ENCODE data around the gene TBCE. TPM values are rescaled to one million over a fixed set of nuclear protein-coding genes. Genes with fewer than 3 reads are reported as not detected.

The TBCE gene
- polyA plus RNA-seq, 3 donors: 15.4 to 19.4 (median 17.6) TPM

DNA sequence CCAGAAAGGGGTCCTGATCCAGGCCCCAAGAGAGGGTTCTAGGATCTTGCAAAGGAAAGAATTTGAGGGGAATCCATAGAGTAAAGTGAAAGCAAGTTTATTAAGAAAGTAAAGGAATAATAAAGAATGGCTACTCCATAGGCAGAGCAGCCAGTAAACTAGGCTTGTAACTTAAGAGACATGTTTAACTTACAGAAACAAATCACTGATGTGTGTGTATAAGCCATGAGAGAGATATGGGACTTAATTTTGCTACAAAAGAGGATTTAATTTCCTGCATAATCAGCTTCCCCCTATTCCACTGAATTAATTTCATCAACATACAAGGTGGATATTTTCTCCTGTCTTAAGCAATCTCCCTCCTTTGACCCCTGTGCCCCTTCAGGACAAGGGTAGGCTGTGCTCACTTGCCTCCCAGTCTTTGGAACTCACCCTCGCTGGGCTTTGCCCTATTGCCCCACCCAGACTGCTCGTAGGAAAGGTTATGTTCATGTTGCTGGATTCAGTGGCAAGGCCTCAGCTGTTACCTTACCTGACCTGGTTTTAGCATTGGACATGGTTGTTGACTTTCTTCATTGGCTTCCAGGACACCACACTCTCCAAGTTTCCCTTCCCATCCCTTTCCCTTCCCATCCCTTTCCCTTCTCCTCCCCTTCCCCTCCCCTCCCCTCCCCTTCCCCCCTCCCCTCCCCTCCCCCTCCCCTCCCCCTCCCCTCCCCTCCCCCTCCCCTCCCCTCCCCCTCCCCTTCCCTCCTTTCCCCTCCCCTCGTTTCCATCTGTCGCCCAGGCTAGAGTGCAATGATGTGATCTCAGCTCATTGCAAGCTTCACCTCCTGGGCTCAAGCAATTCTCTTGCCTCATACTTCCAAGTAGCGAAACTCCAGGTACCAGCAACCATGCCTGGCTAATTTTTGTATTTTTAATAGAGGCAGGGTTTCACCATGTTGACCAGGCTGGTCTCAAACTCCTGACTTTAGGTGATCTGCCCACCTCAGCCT is 44.6 kb downstream of the TBCE start:
- 92% methylated on average over 2 of the region's 5 CpGs for WGBS (ENCODE audit: insufficient coverage)
- H3K36me3 ChIP-seq (replicated peaks in 1 of 2; ENCODE audit: control insufficient read depth in 1 of 2, insufficient read depth in 2 of 2, low read length in 2 of 2): peaks cover 4 to 9% of the 10 kb centered on the region in 2 donors
- H4K20me1 ChIP-seq (ENCODE audit: insufficient read depth, low read length): no peaks in the 10 kb centered on the region
- no peak overlapping the region for H3K4me2 ChIP-seq (replicated peaks; ENCODE audit: extremely low read depth, low read length, poor library complexity, severe bottlenecking)
- no peaks in the 10 kb centered on the region for H3K9me3 ChIP-seq (replicated peaks in 1 of 2; ENCODE audit: control insufficient read depth in 1 of 2, insufficient read depth in 1 of 2, low read length in 2 of 2)
- TF ChIP-seq, protein P1, sequence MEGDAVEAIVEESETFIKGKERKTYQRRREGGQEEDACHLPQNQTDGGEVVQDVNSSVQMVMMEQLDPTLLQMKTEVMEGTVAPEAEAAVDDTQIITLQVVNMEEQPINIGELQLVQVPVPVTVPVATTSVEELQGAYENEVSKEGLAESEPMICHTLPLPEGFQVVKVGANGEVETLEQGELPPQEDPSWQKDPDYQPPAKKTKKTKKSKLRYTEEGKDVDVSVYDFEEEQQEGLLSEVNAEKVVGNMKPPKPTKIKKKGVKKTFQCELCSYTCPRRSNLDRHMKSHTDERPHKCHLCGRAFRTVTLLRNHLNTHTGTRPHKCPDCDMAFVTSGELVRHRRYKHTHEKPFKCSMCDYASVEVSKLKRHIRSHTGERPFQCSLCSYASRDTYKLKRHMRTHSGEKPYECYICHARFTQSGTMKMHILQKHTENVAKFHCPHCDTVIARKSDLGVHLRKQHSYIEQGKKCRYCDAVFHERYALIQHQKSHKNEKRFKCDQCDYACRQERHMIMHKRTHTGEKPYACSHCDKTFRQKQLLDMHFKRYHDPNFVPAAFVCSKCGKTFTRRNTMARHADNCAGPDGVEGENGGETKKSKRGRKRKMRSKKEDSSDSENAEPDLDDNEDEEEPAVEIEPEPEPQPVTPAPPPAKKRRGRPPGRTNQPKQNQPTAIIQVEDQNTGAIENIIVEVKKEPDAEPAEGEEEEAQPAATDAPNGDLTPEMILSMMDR (IDR thresholded peaks at IDR 0.05): no peak
- H3K79me2 ChIP-seq (ENCODE audit: insufficient read depth, low read length): no peaks in the 10 kb centered on the region
- H3K27me3 ChIP-seq (ENCODE audit: control insufficient read depth in 2 of 2, insufficient read depth in 2 of 2, low read length in 2 of 2): no peaks in the 10 kb centered on the region
- no peak overlapping the region for H2AFZ ChIP-seq (ENCODE audit: insufficient read depth, low read depth, low read length, poor library complexity, severe bottlenecking)
- no peaks in the 10 kb centered on the region for H3K4me1 ChIP-seq (ENCODE audit: control insufficient read depth in 1 of 2, insufficient read depth in 2 of 2, low read length in 2 of 2)
- no peaks in the 10 kb centered on the region for H3K27me3 Mint-ChIP-seq (ENCODE audit: low read depth in 3 of 3)
- H3K36me3 Mint-ChIP-seq: peaks cover 7 to 11% of the 10 kb centered on the region in 2 donors
- no peak overlapping the region for H3K9ac ChIP-seq (ENCODE audit: insufficient read depth, low read length, poor library complexity, severe bottlenecking)
- H3K27ac Mint-ChIP-seq: peak overlapping the region in 2 of 7 donors; percentile 18 to 47
- no peaks in the 10 kb centered on the region for H3K9me3 Mint-ChIP-seq
- no peak overlapping the region for H3K4me3 ChIP-seq (replicated peaks in 1 of 3; ENCODE audit: low read depth in 2 of 3, low read length in 3 of 3)
- H3K4me3 Mint-ChIP-seq: no peak overlapping the region
- no peak overlapping the region for H3K27ac ChIP-seq (ENCODE audit: low read depth in 1 of 2, low read length in 2 of 2)
- intact Hi-C loops (cut with micrococcal nuclease): loop anchor here in 1 of 2 donors (10.0 kb wide), 2 partner anchors 307 to 927 kb away; no protein-coding TSS in a partner anchor
- peaks cover 5% of the 10 kb centered on the region for H3K4me1 Mint-ChIP-seq
- no peak for DNase-seq

DNA sequence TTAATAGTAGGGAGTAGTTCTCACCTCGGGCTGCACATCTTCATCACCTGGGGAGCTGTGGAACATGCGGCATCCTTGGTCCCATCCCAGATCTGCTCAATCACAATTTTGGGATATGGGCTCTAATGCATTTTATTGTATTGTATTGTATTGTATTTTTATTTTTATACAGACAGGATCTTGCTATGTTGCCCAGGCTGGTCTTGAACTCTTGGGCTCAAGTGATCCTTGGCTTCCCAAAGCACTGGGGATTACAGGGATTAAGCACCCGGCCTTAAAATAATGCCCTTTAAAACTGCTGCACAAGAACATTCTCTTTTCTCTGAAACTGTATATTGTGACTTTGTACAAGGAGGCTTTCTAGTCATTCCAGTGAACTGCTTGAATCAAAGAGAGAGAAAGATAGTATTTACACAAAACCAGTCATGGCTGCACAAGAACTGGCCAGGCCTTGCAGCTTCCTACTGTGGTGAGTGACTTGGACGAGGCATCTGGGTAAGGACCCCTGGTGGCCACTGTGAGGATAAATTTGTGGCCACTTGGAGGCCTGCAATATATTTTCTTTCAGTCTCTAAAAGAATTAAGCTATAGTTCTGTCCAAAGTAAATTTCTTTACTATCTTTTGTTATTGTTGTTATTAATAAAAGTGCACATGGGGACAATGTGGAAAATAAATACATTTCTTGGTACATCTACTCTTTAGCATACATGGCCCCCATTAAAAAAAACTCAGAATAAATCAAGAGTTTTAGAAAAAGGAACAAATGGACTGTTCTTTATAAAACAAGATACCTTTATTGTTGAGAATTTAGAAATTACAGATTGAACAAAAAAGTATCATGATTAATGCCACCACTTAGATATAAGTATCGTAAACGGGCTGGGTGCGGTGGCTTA is 48.0 kb downstream of the TBCE start:
- no peak overlapping the region for H3K4me3 Mint-ChIP-seq
- 83% methylated on average over 1 of the region's 7 CpGs for WGBS (ENCODE audit: insufficient coverage)
- no peak overlapping the region for H3K9ac ChIP-seq (ENCODE audit: insufficient read depth, low read length, poor library complexity, severe bottlenecking)
- no peaks in the 10 kb centered on the region for H3K27me3 Mint-ChIP-seq (ENCODE audit: low read depth in 3 of 3)
- no peak overlapping the region for H3K4me2 ChIP-seq (replicated peaks; ENCODE audit: extremely low read depth, low read length, poor library complexity, severe bottlenecking)
- TF ChIP-seq, protein P1 (IDR thresholded peaks at IDR 0.05): peak; percentile 88
- no peak overlapping the region for H3K27ac Mint-ChIP-seq
- H4K20me1 ChIP-seq (ENCODE audit: insufficient read depth, low read length): peaks cover 5% of the 10 kb centered on the region
- H3K9me3 Mint-ChIP-seq: peaks cover 0 to 3% (median 0%) of the 10 kb centered on the region in 7 donors
- intact Hi-C loops (cut with micrococcal nuclease): loop anchor here (2.0 to 10.0 kb wide), 4 partner anchors 162 to 930 kb away; no protein-coding TSS in a partner anchor
- DNase-seq: peak; percentile 40 to 57 (median 54)
- no peaks in the 10 kb centered on the region for H3K4me1 ChIP-seq (ENCODE audit: control insufficient read depth in 1 of 2, insufficient read depth in 2 of 2, low read length in 2 of 2)
- H3K27me3 ChIP-seq (ENCODE audit: control insufficient read depth in 2 of 2, insufficient read depth in 2 of 2, low read length in 2 of 2): no peaks in the 10 kb centered on the region
- H3K27ac ChIP-seq (ENCODE audit: low read depth in 1 of 2, low read length in 2 of 2): no peak overlapping the region
- no peak overlapping the region for H2AFZ ChIP-seq (ENCODE audit: insufficient read depth, low read depth, low read length, poor library complexity, severe bottlenecking)
- peaks cover 6% of the 10 kb centered on the region for H3K4me1 Mint-ChIP-seq
- H3K36me3 ChIP-seq (replicated peaks in 1 of 2; ENCODE audit: control insufficient read depth in 1 of 2, insufficient read depth in 2 of 2, low read length in 2 of 2): peaks cover 11 to 18% of the 10 kb centered on the region in 2 donors
- H3K9me3 ChIP-seq (replicated peaks in 1 of 2; ENCODE audit: control insufficient read depth in 1 of 2, insufficient read depth in 1 of 2, low read length in 2 of 2): no peaks in the 10 kb centered on the region
- no peaks in the 10 kb centered on the region for H3K79me2 ChIP-seq (ENCODE audit: insufficient read depth, low read length)
- H3K4me3 ChIP-seq (replicated peaks in 1 of 3; ENCODE audit: low read depth in 2 of 3, low read length in 3 of 3): no peak overlapping the region
- peaks cover 11 to 34% of the 10 kb centered on the region in 2 donors for H3K36me3 Mint-ChIP-seq

Data from CD14-positive monocyte (primary cell).